ENCODE results near the gene FAM184A.
"Not testable (repeated sequence)": the region's sequence is repeated elsewhere in the genome, so short reads cannot be mapped to it uniquely, and the experiment has no call there.

FAM184A gene

DNA sequence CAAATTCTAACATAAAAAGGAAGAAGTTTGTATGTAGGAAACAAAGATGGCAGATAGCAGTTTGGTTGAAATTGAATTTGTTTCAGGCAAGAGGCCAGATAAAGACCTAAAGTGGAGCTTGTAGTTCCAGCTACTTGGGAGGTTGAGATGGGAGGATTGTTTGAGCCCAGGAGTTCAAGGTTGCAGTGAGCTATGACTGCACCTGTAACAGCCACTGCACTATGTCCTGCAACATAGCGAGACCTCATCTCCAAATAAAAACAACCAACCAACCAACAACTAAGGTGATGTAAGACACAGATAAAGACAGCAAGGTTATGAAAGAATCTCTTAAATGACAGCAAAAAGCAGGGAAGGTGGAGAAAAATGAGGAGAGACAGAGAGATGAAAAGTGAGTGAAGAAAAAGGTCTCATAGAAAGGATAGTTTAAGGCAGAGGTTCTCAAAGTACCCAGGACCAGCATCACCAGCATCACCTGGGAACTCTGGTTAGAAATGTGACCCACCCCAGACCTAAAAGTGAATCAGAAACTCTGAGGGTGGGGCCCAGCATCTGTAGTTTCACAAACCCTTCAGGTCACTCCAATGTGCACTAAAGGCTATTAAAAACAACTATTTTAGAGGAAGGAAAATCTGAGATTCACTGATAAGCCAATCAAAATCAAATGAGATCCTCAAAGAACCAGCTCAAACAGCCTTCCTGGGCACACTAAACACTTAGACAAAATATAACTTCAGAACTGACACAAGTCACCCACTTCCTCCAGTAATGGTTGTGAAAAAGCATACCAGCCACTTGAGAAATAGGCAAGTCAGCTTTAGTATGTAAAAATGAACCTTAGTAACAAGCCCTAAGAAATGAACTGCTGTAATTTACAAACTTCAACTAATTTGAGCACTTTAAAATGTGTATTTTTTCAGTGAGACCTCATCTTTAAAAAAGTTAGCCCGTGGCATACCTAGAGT is 57.6 kb downstream of the FAM184A start:
- DNase-seq (ENCODE audit: low read depth, low spot score) = no peak

- DNase-seq (ENCODE audit: low read depth, low spot score) = not testable (repeated sequence)
Observed at GRCh38 chr6:119015165-119015564, 63.3 kb downstream of the FAM184A start.

DNA sequence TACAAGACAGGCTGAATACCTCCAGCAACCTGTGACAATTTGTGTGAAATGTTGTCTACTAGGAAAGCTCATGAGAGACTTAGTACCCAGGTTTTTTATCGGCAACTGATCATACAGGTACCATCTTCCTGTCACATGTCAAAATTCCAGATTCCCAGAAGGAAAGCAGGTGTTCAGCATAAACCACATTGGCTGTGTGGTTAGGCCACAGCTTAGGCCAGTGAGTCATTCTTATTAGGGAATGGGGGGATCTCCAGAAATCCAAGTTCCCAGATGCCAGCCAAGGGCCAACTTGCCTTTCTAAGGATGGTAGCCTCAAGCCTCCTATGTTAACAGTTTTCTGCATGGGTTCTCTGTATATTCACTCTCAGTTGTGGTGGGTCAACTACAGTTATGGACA is 65.9 kb downstream of the FAM184A start:
- DNase-seq (ENCODE audit: low read depth, low spot score) = peak; percentile 19

- DNase-seq (ENCODE audit: low read depth, low spot score) = not testable (repeated sequence)
Observed at GRCh38 chr6:119009266-119009665, 69.2 kb downstream of the FAM184A start.

- DNase-seq (ENCODE audit: low read depth, low spot score) = no peak
Observed at GRCh38 chr6:119006974-119007373, 71.5 kb downstream of the FAM184A start.

- no peak for DNase-seq (ENCODE audit: low read depth, low spot score)
Observed at GRCh38 chr6:119002069-119002468, 76.4 kb downstream of the FAM184A start.

DNA sequence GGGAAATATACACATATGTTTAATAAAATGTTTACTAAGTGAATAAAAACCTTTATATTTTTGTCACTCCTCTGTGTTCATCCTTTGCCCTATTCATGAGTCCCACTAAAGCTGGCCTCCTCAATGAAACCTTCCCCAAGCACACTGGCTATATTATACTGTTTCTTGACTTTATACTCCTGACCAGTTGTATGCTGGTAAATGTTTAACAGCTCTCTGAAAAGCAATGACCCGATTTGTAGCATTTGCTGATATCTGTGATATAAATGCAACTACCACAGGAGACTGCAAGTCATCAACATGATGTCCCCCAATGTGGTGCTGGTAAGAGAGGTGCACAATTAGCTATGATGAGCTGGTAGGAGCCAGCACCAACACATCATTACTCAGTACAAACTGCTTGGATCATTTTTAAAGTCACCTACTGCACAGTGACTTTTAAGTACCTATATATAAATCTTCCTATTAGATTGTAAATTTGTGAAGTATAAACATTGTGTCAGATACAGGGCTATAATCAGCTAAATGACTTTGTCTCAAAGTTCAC is 78.9 kb downstream of the FAM184A start:
- no peak for DNase-seq (ENCODE audit: low read depth, low spot score)

DNA sequence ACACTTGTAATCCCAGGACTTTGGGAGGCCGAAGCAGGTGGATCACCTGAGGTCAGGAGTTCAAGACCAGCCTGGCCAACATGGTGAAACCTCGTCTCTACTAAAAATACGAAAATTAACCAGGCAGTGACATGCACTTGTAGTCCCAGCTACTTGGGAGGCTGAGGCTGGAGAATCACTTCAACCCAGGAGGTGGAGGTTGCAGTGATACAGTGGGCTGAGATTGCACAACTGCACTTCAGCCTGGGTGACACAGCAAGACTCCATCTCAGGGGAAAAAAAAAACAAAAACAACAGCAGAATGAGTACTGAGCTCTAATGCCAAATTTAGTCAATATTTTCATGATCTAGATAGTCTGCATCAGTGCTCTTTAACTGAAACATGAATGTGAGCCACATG is 81.0 kb downstream of the FAM184A start:
- DNase-seq (ENCODE audit: low read depth, low spot score) = not testable (repeated sequence)

- no peak for DNase-seq (ENCODE audit: low read depth, low spot score)
Observed at GRCh38 chr6:118996289-118996820, 82.1 kb downstream of the FAM184A start.

- DNase-seq (ENCODE audit: low read depth, low spot score) = no peak
Observed at GRCh38 chr6:118993803-118994251, 84.6 kb downstream of the FAM184A start.

- DNase-seq (ENCODE audit: low read depth, low spot score) = no peak
Observed at GRCh38 chr6:118993358-118993757, 85.1 kb downstream of the FAM184A start.

DNA sequence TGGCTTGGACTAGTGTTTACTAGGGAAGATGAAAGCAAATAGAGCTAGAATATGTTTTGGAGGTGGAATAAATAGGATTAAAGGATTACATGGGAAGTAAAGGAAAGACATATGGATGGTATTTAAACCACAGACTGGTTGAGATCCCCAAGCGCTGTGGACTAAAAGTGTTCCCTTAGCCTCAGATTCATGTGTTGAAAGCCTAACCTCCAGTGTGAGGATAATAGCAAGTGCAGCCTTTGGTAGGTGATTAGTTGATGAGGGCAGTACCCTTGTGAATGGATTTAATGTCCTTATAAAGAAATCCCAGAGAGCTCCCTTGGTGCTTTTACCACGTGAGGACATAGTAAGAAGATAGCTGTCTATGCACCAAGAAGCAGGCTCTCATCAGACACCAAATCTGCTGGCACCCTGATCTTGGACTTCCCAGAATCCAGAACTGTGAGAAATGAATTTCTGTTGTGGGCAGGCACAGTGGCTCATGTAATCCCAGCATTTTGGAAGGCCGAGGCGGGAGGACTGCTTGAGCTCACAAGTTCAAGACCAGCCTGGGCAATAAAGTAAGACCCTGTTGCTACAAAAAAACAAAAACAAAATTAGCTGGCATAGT is 86.2 kb downstream of the FAM184A start:
- DNase-seq (ENCODE audit: low read depth, low spot score) = no peak

GRCh38 chr6:118986312-118986711 is 92.2 kb downstream of the FAM184A start:
- DNase-seq (ENCODE audit: low read depth, low spot score) = no peak

DNA sequence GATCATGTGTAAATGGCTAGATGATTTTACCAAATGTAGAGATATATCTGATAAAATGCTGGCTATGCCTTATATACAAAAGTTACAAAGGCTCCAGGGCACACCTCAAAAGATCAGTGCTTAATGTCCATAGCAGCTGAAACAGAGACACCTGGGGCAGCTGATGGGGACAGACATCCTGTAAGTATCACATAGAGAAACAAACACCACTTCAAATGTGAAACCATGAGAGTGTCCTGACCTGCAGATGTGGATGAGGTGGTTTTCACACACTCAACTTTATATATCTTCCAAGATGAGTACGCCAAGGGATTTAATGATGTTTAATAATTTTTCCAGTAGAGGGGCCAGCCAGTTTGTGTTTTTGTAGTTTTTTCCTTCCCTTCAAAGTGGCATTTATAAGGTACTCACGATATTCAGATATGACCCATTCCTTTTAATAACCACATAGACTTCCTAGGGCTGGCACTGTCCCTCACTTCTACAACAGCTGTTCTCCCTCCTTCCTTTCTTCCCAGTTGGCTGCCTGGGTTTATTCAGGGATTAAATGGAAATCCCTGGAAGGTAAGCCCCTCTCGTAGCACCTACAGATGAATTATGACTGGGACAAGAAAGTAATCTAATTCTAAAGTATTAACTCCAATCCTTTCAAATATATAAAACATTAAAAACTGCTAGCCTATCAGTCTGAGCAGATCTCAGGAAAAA is 93.2 kb downstream of the FAM184A start:
- no peak for DNase-seq (ENCODE audit: low read depth, low spot score)

DNA sequence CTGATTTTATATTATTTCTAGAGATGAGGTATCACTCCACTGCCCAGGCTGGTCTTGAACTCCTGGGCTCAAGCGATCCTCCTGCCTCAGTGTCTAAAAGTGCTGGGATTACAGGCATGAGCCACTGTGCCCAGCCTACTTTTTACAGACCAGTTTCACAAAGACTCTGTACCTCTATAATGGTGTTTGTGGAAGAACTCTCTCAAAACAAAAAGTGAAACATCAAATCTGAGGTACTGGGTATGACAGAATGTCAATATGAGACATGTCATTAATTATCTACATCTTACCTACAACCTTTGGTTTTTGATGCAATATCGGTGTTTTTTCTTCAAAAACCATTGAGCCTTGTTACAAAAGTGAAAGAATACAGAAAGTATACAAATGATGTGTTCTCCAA is 94.1 kb downstream of the FAM184A start:
- no peak for DNase-seq (ENCODE audit: low read depth, low spot score)

GRCh38 chr6:118982575-118982911 is 95.9 kb downstream of the FAM184A start:
- DNase-seq (ENCODE audit: low read depth, low spot score) = no peak

DNA sequence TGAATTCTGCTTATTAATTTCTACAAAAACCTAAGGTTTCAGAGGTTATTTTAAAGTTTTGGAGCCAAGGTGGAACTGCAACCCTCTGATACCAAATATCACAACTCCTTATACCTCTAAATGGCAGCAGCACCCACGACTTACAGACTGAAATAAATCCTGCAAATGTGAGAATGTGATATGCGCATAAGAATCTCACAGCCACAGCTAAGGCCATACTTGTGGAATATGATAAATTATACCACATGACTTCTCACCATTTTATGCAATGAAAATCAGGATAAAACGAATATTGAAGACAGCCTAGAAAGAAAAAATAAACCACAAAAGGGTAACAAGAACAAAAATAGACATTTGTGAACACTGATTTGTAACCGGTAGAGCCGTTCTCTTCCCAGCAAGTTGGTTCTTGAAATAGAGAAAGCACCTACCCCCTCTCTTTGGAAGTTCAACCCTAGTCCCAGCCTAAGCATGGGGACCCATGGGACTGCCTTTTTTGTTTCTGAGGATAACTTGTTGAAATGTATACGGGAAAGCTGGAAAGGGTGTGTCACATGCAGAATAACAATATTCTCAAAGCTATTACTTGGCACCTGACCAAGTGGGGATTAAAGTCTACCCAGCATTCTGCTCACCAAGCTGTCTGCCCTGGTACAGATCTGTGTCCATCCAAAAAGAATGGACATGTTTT is 96.4 kb downstream of the FAM184A start:
- no peak for DNase-seq (ENCODE audit: low read depth, low spot score)

DNA sequence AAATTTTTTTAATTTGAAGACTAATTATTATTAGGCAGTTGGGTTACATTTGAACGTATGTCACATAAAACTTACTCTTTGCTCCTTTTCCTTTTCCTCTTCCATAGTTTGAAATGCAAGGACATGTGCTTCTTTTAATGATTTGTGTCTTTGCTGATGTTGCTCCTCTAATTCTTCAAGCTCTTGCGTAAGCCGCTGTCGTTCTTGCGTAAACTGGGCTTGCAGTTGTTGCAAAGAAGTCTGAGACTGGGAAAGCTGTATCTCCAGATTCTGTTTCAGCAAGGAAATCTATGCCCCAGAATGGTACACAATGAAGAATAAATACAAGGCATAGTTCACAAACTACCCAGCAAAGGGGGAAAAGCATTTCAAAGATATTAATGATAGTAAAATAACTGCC is 98.4 kb downstream of the FAM184A start:
- DNase-seq (ENCODE audit: low read depth, low spot score) = no peak

GRCh38 chr6:118974790-118975189 is 103.7 kb downstream of the FAM184A start:
- DNase-seq (ENCODE audit: low read depth, low spot score) = no peak

GRCh38 chr6:118971682-118972081 is 106.8 kb downstream of the FAM184A start:
- no peak for DNase-seq (ENCODE audit: low read depth, low spot score)

- DNase-seq (ENCODE audit: low read depth, low spot score) = no peak
Observed at GRCh38 chr6:118970866-118971265, 107.6 kb downstream of the FAM184A start.

Data from astrocyte of the hippocampus (primary cell).